Pancreas (tissue), 10 donors: ENCODE data around the gene CHRNB1. TPM values are rescaled to one million over a fixed set of nuclear protein-coding genes. Genes with fewer than 3 reads are reported as not detected.

Experiments used
- ATAC-seq, 4 donors: fragments of 200-7000 bp; cut with Tn5 transposase; one replicate each; pipeline versions ENCODE4 v1.8.0 to v1.9.1; 2020; ENCODE audit warnings: mild to moderate bottlenecking in 4 of 4, moderate library complexity in 4 of 4
- DNase-seq, 6 donors: peaks; one replicate each; pipeline ENCODE4 v3.0.0-alpha.2; 2020
- FAIRE-seq: peaks from 2 replicates; lab custom pipeline; 2012; peaks lifted over from hg19 to GRCh38; lab: Jason Lieb, UNC
- H3K27ac ChIP-seq, 4 donors: fragments of 200-600 bp; sonication (generic); 1 replicate in 3 of 4; 2 replicates in 1 of 4; pipeline versions ENCODE4 v1.5.0 to v1.8.0; 2020
- H3K27me3 ChIP-seq, 4 donors: fragments of 200-600 bp; one replicate each; pipeline ENCODE4 v1.8.0; 2021
- H3K36me3 ChIP-seq, 3 donors: fragments of 200-600 bp; sonication (generic) in 1 of 3; one replicate each; pipeline versions ENCODE4 v1.5.0 to v1.8.0; 2020 to 2021
- H3K4me1 ChIP-seq, 3 donors: fragments of 200-600 bp; one replicate each; pipeline ENCODE4 v1.8.0; 2021
- H3K4me3 ChIP-seq, 4 donors: fragments of 200-600 bp; sonication (generic) in 2 of 4; one replicate each; pipeline versions ENCODE4 v1.5.0 to v1.8.0; 2020 to 2021
- H3K9me3 ChIP-seq, 4 donors: fragments of 200-600 bp; one replicate each; pipeline ENCODE4 v1.8.0; 2021
- WGBS, 2 donors: extraction: QIAGEN DNeasy Blood & Tissue Kit; methylation state at CpG; one replicate each; pipeline ENCODE4 v1.1.7; 2013; 5-methylcytosine and 5-hydroxymethylcytosine counted together
- intact Hi-C, 3 donors: fragments of 100-400 bp; cut with DNase I; formaldehyde crosslinking; loops; one replicate each; pipeline versions ENCODE4 v1.11.1 to v1.14.2; 2022
- polyA plus RNA-seq, 2 donors: library from polyadenylated mRNA; stranded (reverse); fragments of 200-250 nt; gene quantifications; one replicate each; pipeline ENCODE4 v1.2.3, GENCODE V29; 2013
- total RNA-seq, 6 donors: library from RNA; stranded (reverse); fragmentation: NEBNext Ultra II Directional in 4 of 6; extraction: Animal tissue kit (Norgen Biotek cat#: 25700) in 4 of 6; gene quantifications; one replicate each; pipeline versions ENCODE4 v1.2.1 to v1.2.4, GENCODE V29; 2021 to 2023
- TF ChIP-seq, protein P1 (sequence below), 4 donors: fragments of 200-600 bp; sonication (generic) in 3 of 4; IDR thresholded peaks; one replicate each; pipeline versions ENCODE4 v1.5.0 to v1.8.0; 2021; ENCODE audit warnings: antibody characterized with exemption in 4 of 4
- donor health status: healthy with polysubstance abuse.
- donor health status: DM: no; HTN: no; CAD: no; lungs with moderate emphysema.
- donor health status: DM: no; HTN: no; CAD: no.
- donor health status: control.
- donor health status: control.
- donor health status: Bipolar disorder and iron deficiency.
- donor health status: DM: yes; HTN: yes; CAD: no.
- donor health status: DM: no; HTN: no; CAD: no.
- donor health status: DM: no; HTN: no; CAD: no.
- donor health status: DM: yes; HTN: yes; CAD: no.

The CHRNB1 gene
- total and polyA plus RNA-seq, 8 donors: 7.5 to 15.0 (median 9.7) TPM

DNA sequence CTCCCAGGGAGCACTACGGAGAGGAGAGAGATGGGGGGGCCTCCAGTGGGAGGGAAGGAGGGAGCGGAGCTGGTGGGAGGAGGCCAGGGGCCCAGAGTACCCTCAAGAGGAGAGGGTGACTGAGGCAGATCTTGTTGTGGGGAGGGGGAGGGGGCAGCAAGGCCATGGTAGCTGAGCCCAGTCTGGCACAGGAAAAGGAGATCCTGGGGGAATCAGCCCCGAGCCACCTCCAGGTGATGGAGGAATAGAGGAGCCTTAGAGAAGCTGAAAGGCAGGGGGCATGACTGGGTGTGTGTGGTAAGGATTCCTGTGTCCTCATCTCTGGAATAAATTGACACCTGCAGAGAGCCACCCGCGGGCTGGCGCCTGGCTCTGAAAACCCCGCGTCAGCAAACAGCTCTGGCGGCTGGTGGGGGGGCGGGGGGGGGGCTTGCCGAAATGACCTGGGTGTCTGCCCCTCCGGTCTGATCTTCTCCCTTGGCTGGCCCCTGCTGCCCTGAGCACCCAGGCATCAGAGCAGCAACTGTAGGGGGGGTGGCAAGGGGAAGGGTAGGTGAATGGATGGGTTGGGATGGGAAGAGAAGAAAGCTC, 38.5 kb upstream of the CHRNB1 start:
- TF ChIP-seq, protein P1, sequence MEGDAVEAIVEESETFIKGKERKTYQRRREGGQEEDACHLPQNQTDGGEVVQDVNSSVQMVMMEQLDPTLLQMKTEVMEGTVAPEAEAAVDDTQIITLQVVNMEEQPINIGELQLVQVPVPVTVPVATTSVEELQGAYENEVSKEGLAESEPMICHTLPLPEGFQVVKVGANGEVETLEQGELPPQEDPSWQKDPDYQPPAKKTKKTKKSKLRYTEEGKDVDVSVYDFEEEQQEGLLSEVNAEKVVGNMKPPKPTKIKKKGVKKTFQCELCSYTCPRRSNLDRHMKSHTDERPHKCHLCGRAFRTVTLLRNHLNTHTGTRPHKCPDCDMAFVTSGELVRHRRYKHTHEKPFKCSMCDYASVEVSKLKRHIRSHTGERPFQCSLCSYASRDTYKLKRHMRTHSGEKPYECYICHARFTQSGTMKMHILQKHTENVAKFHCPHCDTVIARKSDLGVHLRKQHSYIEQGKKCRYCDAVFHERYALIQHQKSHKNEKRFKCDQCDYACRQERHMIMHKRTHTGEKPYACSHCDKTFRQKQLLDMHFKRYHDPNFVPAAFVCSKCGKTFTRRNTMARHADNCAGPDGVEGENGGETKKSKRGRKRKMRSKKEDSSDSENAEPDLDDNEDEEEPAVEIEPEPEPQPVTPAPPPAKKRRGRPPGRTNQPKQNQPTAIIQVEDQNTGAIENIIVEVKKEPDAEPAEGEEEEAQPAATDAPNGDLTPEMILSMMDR (IDR thresholded peaks at IDR 0.05): no peak
- ATAC-seq: no peak
- peak in 1 of 6 donors; percentile 35 for DNase-seq
- Histone ChIP-seq H3K9me3 (no peaks in the 10 kb centered on the region), H3K36me3 (no peaks in the 10 kb centered on the region), H3K27me3 (no peaks in the 10 kb centered on the region), H3K27ac (no peak overlapping the region), H3K4me3 (no peak overlapping the region), H3K4me1 (peaks cover 2 to 10% (median 8%) of the 10 kb centered on the region in 3 donors)
- intact Hi-C loops: no loop called here
- no peak for FAIRE-seq
- WGBS, 2 donors: 51 to 56% methylated on average over 11 to 12 of the region's 12 CpGs

DNA sequence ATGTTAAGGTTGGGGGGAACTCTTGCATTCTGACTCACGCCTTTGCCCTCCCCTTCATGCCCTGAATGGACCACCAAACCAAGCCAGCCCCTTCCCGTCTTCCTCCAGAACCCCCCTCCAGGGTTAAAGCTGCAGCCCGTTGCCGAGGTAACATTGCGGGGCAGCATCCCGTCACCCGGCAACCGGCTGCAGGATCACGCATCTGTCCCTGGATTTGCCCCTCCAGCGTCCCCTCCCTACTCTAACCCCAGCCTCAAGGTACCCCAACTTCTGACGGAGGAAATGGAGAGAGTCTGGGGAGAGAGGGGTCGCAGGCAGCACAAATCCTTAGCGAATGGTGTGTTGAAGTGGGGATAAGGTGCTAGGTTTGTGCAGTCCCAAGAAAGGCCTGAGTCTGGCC, 37.8 kb upstream of the CHRNB1 start:
- TF ChIP-seq, protein P1 (IDR thresholded peaks at IDR 0.05): no peak
- Histone ChIP-seq H3K27ac (no peak overlapping the region), H3K36me3 (no peaks in the 10 kb centered on the region), H3K27me3 (no peaks in the 10 kb centered on the region), H3K4me1 (peaks cover 2 to 10% (median 8%) of the 10 kb centered on the region in 3 donors), H3K4me3 (no peak overlapping the region), H3K9me3 (no peaks in the 10 kb centered on the region)
- intact Hi-C loops: no loop called here
- FAIRE-seq (no peak), ATAC-seq (no peak), DNase-seq (no peak)
- WGBS, 2 donors: 80 to 83% methylated on average over 13 of the region's 13 CpGs

DNA sequence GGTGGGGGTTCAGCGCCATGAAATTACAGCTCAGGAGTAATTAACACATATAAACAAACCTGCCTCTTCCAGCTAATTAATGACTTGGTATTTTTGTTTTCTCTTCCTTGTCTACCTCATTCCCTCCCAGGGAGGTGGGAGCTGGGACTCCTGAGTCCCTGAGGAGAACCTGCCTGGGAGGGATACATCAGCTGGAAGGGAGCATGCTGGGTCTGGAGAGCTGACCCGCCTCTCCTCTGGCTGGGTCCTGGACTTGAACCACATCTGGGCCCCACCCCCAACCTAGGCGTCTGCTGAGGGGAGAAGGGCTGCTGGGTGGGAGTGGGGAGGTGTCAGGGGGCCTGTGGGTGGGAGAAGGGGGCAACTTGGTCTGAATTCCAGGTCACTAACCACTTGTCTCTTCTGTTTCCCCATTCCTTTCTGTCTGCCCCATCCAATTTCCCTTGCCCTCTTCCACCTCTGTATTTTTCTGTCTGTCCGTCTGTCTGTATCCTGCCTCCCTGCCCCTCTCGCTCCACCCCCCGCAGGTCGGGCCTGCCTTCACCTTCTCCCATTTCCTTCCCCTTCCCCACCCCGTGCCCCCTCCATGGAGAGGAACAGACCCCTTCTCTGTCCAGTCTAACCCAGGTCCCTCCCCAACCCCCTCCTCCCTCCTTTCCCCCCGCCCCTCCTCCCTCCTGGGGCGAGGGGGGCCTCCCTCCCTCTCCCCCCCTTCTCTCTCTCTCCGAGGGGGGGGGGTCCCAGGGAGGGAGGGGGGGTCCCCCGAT, 37.2 kb upstream of the CHRNB1 start, which contains the start of gene NLGN2:
NLGN2 (plus strand) TSS at position 361 of the 767 bp plus-strand sequence. CDS start 411 bp downstream, outside the sequence.
- ATAC-seq (no peak), FAIRE-seq (no peak), DNase-seq (peak in 1 of 6 donors; percentile 33)
- Histone ChIP-seq H3K27me3 (no peaks in the 10 kb centered on the region), H3K4me1 (peaks cover 2 to 6% (median 5%) of the 10 kb centered on the region in 3 donors), H3K4me3 (no peak within 1 kb of the TSS), H3K27ac (no peak within 1 kb of the TSS), H3K36me3 (no peaks in the 10 kb centered on the region), H3K9me3 (no peaks in the 10 kb centered on the region)
- 52 to 69% methylated on average over 9 to 11 of the region's 12 CpGs for WGBS, 2 donors
- intact Hi-C loops: no loop called here
- TF ChIP-seq, protein P1 (IDR thresholded peaks at IDR 0.05): no peak

DNA sequence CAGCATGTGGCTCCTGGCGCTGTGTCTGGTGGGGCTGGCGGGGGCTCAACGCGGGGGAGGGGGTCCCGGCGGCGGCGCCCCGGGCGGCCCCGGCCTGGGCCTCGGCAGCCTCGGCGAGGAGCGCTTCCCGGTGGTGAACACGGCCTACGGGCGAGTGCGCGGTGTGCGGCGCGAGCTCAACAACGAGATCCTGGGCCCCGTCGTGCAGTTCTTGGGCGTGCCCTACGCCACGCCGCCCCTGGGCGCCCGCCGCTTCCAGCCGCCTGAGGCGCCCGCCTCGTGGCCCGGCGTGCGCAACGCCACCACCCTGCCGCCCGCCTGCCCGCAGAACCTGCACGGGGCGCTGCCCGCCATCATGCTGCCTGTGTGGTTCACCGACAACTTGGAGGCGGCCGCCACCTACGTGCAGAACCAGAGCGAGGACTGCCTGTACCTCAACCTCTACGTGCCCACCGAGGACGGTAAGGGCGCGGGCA, 36.6 kb upstream of the CHRNB1 start:
- FAIRE-seq: no peak

More for the DNA sequence above, 36.6 kb upstream of the CHRNB1 start:
- intact Hi-C loops: no loop called here
- TF ChIP-seq, protein P1 (IDR thresholded peaks at IDR 0.05): no peak
- WGBS, 2 donors: 65 to 67% methylated on average over 56 to 58 of the region's 58 CpGs
- ATAC-seq: no peak
- no peak for DNase-seq
- Histone ChIP-seq H3K27ac (no peak overlapping the region), H3K27me3 (no peaks in the 10 kb centered on the region), H3K4me3 (no peak overlapping the region), H3K9me3 (no peaks in the 10 kb centered on the region), H3K36me3 (no peaks in the 10 kb centered on the region), H3K4me1 (no peaks in the 10 kb centered on the region)
